ENCODE data around the gene CAMK1.

- TF ChIP-seq, protein P1, sequence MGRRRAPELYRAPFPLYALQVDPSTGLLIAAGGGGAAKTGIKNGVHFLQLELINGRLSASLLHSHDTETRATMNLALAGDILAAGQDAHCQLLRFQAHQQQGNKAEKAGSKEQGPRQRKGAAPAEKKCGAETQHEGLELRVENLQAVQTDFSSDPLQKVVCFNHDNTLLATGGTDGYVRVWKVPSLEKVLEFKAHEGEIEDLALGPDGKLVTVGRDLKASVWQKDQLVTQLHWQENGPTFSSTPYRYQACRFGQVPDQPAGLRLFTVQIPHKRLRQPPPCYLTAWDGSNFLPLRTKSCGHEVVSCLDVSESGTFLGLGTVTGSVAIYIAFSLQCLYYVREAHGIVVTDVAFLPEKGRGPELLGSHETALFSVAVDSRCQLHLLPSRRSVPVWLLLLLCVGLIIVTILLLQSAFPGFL (CRISPR knock-in tag; IDR thresholded peaks at IDR 0.05), result no peak
- TF ChIP-seq FOS (IDR thresholded peaks at IDR 0.05; ENCODE audit: extremely low read depth, insufficient read length), result no peak
- TF ChIP-seq, protein P2, sequence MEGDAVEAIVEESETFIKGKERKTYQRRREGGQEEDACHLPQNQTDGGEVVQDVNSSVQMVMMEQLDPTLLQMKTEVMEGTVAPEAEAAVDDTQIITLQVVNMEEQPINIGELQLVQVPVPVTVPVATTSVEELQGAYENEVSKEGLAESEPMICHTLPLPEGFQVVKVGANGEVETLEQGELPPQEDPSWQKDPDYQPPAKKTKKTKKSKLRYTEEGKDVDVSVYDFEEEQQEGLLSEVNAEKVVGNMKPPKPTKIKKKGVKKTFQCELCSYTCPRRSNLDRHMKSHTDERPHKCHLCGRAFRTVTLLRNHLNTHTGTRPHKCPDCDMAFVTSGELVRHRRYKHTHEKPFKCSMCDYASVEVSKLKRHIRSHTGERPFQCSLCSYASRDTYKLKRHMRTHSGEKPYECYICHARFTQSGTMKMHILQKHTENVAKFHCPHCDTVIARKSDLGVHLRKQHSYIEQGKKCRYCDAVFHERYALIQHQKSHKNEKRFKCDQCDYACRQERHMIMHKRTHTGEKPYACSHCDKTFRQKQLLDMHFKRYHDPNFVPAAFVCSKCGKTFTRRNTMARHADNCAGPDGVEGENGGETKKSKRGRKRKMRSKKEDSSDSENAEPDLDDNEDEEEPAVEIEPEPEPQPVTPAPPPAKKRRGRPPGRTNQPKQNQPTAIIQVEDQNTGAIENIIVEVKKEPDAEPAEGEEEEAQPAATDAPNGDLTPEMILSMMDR (IDR thresholded peaks at IDR 0.05 in 2 of 3, conservative IDR thresholded peaks at IDR 0.05 in 1 of 3; ENCODE audit: insufficient read depth in 2 of 3, low read depth in 1 of 3, low read length in 3 of 3), result no peak
- TF ChIP-seq ERF (CRISPR knock-in tag; IDR thresholded peaks at IDR 0.05), result no peak
- TF ChIP-seq RAD21 (CRISPR knock-in tag; conservative IDR thresholded peaks at IDR 0.05 in 1 of 2, IDR thresholded peaks at IDR 0.05 in 1 of 2), result no peak
Observed at GRCh38 chr3:9770276-9770812, 597 bp upstream of the CAMK1 start.
